H1 (cell line): ENCODE measurements around the gene LRP8. TPM values are rescaled to one million over a fixed set of nuclear protein-coding genes. Genes with fewer than 3 reads are reported as not detected.

Experiments used
- RNF2 ChIP-seq: fragments of 200-900, 300-1000 bp; sonication (generic); IDR thresholded peaks from 2 replicates; pipeline ENCODE4 v1.7.1; 2016; ENCODE audit warnings: borderline replicate concordance, low read depth, mild to moderate bottlenecking, antibody characterized with exemption, low read length; ENCODE audit not compliant: poor library complexity, severe bottlenecking; ENCODE audit errors: missing control alignments
- polyA plus RNA-seq, 7 experiments: library from polyadenylated mRNA; depleted of rRNA in 3 of 7; stranded (reverse) in 5 of 7; unstranded in 2 of 7; fragments of >200 nt in 5 of 7; fragments of 200-250 nt in 2 of 7; gene quantifications; 1 replicate in 5 of 7; 2 replicates in 1 of 7; 4 replicates in 1 of 7; pipeline versions ENCODE4 v1.2.1 to v1.2.3, GENCODE V29; 2011 to 2013; ENCODE audit warnings: missing spikeins in 2 of 7, mixed read lengths in 2 of 7
- total RNA-seq: library from RNA; stranded (reverse); fragmentation: NEBNext Ultra II Directional; extraction: Animal tissue kit (Norgen Biotek cat#: 25700); gene quantifications from 2 replicates; pipeline ENCODE4 v1.2.1, GENCODE V29; 2021

Gene LRP8
- total and polyA plus RNA-seq, 2 of the 8 experiments (the other 6 are each of a cell fraction or from before 2014, with no cell fraction given), result 63.2 to 66.4 TPM

DNA sequence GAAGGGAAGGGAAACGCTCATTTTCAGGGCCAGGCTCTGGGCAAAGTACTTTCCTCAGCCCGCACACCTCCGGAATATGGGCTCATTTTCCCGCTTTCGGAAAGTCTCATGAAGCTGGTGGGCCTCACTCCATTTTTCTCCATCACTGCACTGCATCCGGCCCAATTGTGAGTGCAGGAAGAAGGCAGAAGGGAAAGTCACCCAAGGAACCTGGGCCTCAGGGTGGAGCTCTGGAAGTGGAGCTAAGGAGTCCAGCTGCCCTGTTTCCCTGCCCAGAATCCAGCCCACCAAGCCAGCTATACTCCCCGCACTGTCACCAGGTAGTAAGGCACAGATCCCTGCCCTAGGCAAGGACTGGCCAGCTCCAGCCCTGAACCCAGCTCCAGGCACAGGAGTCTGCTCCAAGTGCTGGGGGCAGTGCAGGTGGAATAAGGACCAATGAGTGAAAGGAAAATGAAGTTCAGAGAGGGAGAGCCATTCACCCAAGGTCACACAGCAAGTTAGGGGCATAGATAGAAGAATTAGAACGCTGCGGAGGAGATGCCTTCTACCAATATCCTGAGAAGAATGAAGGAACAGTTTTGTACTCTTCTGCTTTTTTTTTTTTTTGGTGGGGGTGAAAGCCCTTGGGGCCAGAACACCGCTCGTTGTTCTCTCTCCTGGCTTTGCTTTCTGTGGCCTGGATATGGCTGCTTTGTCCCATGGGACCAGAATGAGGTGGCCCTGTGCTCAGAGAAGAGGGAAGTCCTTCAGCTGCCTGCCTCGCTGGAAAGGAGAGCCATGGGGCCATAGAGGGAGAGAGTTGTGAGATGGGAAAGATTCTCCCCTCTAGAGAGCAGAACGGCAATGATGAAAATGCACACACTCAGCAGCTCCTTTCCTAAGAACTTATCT, 10.0 kb downstream of the LRP8 start (continued):
- TF ChIP-seq RNF2, result no peak
